Measurements from ENCODE around the gene PGAP6.
A peak's percentile ranks its signal among the peaks of the same experiment; 100 is the strongest.
"Not testable (repeated sequence)": the region's sequence is repeated elsewhere in the genome, so short reads cannot be mapped to it uniquely, and the experiment has no call there.

Gene PGAP6

GRCh38 chr16:378821-379182 is 3.0 kb downstream of the PGAP6 start:
- DNase-seq: no peak

DNA sequence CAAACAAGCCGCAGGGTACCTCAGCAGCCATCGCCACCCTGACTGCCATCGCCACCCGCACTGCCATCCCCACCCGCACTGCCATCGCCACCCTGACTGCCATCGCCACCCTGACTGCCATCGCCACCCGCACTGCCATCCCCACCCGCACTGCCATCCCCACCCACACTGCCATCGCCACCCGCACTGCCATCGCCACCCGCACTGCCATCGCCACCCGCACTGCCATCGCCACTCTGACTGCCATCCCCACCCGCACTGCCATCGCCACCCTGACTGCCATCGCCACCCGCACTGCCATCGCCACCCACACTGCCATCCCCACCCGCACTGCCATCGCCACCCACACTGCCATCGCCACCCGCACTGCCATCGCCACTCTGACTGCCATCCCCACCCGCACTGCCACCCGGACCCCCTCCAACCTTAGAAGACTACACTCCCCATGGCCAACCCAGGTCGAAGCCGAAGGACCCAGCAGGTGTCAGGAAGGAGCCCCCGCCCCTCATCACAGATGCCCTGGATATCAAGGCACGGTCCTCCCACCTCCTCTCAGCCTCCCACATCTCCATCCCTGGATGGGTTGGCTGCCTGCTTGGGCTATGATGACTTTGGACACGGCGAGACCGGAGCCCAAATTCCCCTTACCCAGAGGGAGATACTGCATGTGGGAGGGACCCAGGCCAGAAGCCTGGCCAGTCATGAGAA is 3.5 kb downstream of the PGAP6 start:
- not testable (repeated sequence) for DNase-seq

DNA sequence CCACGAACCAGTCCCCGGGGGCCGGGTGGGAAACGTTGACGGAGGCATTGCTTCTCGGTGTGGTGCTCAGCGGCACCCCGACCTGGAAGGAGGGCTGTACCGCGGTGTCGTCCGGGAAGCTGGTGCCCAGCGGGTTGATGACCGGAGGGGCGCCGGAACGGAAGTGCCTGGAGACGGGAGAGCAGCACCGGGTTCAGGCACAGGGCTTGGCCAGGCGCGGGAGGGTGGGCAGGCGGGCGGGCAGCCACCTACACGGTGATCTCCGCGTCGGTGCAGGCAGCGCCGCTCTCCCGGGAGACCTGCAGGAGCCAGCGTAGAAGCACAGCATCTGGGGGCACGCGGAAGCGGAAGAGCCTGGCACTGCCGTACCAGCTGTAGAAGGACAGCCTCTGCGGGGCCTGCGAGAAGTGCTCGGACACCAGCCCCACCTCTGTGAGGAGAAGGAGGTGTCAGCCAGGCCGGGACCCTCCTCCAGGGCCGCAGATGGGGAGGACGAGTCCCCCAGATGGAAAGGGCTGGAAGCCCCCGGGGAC is 4.3 kb downstream of the PGAP6 start:
- DNase-seq: no peak

DNA sequence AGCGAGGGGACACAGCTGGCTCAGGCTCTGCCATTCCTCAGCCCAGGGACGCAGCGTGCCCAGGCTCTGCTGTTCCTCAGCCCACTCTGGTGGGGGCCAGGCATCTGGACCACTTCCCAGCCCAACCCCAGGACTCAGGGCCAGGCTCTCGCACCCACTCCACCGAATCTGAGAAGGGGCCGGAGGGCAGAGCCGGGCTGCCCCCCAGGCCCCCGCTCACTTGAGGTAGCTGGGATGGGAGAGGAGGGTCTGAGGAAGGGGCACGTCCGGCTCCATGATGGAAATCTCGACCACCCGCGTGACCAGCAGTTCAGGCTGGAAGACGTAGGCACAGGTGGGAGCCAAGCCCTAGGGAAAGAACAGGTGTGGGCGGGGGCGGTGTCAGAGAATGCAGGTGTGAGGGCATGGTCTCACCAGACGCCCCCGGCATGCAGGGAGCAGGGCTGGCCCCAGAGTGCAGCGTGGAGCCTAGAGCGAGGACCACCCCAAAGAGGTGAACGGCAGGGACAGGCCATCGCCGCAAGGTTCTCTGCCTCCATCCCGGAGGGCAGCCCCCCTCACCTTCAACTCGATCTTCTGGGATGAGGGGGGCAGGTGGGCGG is 4.9 kb downstream of the PGAP6 start:
- DNase-seq: no peak

GRCh38 chr16:375927-376816 is 5.6 kb downstream of the PGAP6 start:
- no peak for DNase-seq

- no peak for DNase-seq
Measured at GRCh38 chr16:375212-375611, 6.6 kb downstream of the PGAP6 start.

DNA sequence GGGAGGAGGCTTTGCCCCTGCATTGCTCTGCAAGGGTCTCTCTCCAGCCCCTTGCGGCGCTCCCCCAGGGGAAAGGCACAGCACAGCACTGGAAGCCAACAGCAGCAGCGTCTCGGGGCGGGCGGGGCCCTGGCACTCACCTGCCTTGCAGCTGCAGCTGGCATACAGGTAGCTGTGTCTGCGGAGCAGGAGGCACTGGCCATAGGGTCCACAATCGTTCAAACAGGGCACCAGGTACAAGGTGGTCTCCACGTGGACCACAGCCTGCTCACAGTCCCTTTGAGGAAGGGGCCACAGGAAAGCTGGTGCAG is 7.2 kb downstream of the PGAP6 start:
- no peak for DNase-seq

GRCh38 chr16:373848-374615 is 7.7 kb downstream of the PGAP6 start:
- no peak for DNase-seq

DNA sequence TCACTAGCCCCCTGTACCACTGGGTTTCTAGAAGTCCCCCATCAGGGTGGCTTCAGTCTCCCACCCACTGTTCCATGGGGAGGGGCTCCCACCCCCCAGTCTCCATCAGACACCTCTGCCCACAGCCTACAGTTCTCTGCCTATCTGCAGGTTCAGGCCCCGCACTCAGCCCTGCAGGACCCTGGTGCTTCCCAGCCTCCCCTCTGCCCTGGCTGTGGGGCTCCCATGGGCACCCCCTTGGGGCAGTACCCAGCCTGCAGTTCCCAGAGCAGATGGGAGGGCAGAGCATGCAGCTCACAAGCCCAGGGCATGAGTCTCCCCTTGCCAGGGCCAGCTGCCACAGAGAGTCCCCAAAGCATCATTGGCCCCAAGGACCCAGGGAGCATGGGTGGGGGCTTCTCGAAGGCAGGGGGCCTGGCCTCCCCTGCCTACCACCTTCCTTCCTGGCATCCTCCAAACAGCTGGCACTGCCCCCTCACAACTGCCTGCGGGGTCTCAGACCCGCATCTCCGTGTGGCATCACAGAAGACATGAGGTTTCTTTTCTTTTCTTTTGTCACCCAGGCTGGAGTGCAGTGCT is 8.7 kb downstream of the PGAP6 start:
- DNase-seq: no peak

- no peak for DNase-seq
Measured at GRCh38 chr16:372302-372983, 9.3 kb downstream of the PGAP6 start.

- no peak for DNase-seq
Measured at GRCh38 chr16:371515-372301, 10.1 kb downstream of the PGAP6 start.

DNA sequence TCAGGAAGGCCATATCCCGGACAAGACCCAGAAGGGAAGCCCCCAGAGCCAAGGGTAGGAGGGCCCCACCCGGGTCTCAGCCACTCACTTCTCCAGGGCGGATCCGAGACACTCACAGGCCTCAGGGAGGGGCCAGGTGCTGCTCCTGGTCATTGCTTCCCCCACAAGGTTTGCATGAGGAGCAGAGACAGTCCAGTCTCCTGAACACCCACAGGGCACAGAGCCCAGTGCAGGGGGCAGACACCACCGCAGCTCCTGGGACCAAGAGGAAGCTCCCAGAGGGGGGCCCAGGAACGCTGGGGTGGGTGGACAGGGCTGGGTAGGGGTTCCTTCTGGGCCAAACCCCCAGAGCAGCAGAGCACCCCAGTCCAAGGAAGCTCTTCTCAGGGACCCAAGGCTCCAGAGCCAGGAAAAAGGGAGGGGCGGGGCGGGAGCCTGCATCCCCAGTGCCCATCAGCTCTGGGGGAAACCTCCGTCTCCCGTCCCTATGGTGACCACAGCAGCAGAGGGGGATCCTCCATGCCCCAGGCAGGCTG is 10.7 kb downstream of the PGAP6 start:
- DNase-seq: no peak

DNA sequence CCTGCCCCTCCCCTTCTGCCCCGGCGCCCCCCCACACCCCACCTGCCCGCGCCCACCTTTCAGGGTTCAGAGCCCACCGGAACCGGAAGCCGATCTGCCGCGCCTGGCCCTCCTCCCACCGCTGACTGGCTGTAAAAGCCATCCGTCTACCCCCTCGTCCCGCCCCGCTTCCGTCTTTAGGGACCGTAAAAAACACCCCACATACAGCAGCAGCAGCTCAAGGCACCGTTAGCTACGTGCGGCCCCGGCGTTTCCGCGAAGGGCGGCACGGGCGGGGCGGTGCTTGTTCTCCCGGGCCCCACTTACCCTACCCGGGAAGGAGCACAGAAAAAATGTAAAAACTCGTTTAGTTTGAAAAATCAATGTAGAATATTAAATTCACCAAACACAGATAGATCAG is 11.3 kb downstream of the PGAP6 start, which contains the start of gene MRPL28:
Gene MRPL28 (minus strand): TSS at position 96 of the 400 bp plus-strand sequence. CDS start 320 bp downstream, outside the sequence.
- peak; percentile 89 for DNase-seq

GRCh38 chr16:369866-370436 is 11.8 kb downstream of the PGAP6 start:
- DNase-seq: no peak

DNA sequence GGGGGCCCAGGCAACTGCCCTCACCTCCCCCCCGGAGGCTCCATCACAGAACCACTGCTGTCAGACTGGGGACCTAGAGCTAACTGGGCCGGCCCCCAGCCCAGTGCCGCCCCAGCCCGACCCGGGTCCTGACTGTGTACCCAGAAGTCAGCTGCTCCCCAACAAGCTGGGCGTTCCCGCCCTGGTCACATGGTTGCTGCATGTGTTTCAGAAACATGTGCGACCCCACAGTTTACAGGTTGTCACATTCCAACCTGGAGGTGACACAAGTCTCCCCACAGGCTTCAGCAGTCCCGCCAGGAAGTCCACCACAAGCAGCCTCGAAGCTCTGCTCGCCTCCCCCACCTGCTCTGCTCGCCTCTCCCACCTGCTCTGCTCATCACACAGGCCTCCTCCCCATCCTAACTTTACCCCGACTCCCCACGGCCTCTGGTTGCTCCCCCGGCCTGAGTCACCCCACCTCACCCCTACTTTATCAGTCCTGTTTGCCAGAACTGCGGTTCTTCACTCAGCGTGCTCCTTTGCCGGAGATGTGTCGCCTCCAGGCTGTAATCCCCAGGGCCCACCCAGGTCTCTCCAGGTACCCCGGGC is 12.4 kb downstream of the PGAP6 start:
- DNase-seq: no peak

DNA sequence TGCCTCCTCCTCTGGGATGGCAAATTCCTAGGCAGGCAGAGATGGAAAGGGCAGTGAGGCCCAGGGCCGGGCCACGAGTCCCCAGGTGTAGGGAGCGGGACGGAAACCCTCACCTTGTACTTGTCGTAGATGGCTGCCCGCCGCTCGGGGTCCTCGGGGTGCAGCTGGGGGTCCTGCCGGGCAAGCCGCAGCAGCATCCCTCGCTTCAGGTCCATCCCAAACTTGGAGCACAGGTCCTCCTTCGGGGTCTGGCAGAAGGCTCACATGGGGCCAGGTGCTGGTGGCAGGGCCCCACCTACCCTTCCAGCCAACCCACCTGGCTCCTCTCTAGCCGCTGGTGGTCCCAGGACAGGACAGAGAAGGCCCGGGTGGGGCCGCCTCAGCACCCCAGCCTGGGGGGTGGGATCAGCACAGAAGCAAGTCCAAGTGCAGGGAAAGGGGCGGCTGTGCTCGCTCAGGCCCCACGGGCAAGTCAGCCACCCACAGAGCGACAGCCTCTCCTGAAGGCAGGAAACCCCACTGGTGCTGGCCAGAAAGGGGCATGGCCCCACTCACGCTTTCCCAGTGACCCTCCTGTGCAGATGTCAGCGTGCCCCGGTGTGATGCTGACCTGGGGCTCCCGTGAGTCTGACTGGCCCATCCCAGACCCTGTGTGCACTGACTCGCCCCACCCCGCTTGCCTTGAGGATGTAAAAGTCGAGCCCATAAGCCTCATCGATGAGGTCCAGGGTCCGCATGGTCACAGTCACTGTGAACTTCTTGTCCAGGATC is 13.2 kb downstream of the PGAP6 start:
- DNase-seq: no peak

- DNase-seq: no peak
Measured at GRCh38 chr16:367333-367903, 14.4 kb downstream of the PGAP6 start.

DNA sequence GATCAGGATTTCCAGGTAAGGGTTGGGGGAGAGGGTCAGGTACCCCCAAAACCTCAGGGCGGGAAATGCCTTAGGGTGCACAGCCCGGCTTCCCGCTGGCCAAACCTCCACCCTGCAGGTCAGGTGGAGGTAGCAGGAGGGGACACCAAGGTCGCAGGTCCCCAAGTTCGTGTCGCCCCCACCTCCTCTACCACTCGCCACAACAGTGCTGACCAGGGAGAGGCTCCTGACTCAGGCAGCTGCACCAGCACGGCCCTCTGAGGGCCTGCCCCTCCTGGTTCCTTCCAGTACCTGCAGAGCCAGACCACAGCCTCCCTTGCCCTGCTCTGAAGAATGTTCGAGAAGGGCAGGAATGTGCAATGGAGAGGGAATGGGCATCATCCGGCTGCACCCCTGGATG is 15.3 kb downstream of the PGAP6 start:
- DNase-seq: no peak
